Astrocyte (in vitro differentiated cells and primary cell): Measurements from ENCODE around the gene RICTOR.

ENCODE experiments used
- EZH2 ChIP-seq: IDR thresholded peaks from 2 replicates; pipeline ENCODE4 v1.6.1; 2012; ENCODE audit warnings: mild to moderate bottlenecking, low read length, inconsistent platforms; ENCODE audit not compliant: insufficient read depth
- TF ChIP-seq, protein P1 (sequence below): IDR thresholded peaks from 2 replicates; pipeline ENCODE4 v1.5.1; 2011; ENCODE audit warnings: low read depth, mild to moderate bottlenecking, inconsistent platforms, low read length, moderate library complexity; ENCODE audit not compliant: insufficient read depth

DNA sequence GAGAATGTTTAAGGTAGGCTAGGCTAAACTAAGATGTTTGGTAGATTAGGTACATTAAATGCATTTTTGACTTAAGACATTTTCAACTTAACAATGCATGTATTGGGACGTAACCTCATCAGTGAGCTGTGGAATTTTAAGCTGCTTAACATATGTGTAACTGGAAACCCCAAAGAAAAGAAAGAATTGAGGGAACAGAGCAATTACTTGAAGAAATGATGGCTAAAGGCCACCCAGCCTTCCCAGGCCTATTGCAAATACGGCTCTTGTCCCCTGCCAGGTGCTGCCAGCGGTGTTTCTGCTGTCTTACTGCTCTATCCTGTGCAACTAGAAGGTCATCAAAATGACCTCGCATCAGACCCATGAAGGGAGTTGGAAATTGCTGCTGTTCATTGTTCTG is 52.0 kb downstream of the RICTOR start:
- TF ChIP-seq, protein P1, sequence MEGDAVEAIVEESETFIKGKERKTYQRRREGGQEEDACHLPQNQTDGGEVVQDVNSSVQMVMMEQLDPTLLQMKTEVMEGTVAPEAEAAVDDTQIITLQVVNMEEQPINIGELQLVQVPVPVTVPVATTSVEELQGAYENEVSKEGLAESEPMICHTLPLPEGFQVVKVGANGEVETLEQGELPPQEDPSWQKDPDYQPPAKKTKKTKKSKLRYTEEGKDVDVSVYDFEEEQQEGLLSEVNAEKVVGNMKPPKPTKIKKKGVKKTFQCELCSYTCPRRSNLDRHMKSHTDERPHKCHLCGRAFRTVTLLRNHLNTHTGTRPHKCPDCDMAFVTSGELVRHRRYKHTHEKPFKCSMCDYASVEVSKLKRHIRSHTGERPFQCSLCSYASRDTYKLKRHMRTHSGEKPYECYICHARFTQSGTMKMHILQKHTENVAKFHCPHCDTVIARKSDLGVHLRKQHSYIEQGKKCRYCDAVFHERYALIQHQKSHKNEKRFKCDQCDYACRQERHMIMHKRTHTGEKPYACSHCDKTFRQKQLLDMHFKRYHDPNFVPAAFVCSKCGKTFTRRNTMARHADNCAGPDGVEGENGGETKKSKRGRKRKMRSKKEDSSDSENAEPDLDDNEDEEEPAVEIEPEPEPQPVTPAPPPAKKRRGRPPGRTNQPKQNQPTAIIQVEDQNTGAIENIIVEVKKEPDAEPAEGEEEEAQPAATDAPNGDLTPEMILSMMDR, result no peak
- TF ChIP-seq EZH2, result no peak
